WTC11 (cell line): ENCODE results near the gene METRNL. TPM values are rescaled to one million over a fixed set of nuclear protein-coding genes. Genes with fewer than 3 reads are reported as not detected.
"Not testable (repeated sequence)": the region's sequence is repeated elsewhere in the genome, so short reads cannot be mapped to it uniquely, and the experiment has no call there.

Experiments used
- ATAC-seq: fragments of 200-7000 bp; cut with Tn5 transposase; 2 replicates; pipeline ENCODE4 v1.10.0; 2021; ENCODE audit warnings: mild to moderate bottlenecking, moderate library complexity
- CTCF ChIA-PET: fragments of 300-600 bp; sonication (Branson Sonifier 250); formaldehyde crosslinking; loops from one replicate; lab custom pipeline; 2021; ENCODE audit warnings: antibody characterized with exemption; lab: Charles Lee
- POLR2A ChIA-PET: fragments of 350-600 bp; sonication (Branson Sonifier 250); formaldehyde crosslinking; loops from one replicate; lab custom pipeline; 2021; ENCODE audit warnings: antibody characterized with exemption; lab: Charles Lee
- DNase-seq: peaks from one replicate; pipeline ENCODE4 v3.0.0; 2021; ENCODE audit warnings: low spot score
- H3K27ac Mint-ChIP-seq: 2 replicates; pipeline ENCODE4 v1.8.0; 2021; ENCODE audit warnings: mixed read lengths
- H3K27me3 Mint-ChIP-seq: 2 replicates; pipeline ENCODE4 v1.8.0; 2021; ENCODE audit warnings: low read depth, mild to moderate bottlenecking, moderate library complexity, mixed read lengths
- H3K36me3 Mint-ChIP-seq: 2 replicates; pipeline ENCODE4 v1.8.0; 2021; ENCODE audit warnings: mixed read lengths
- H3K4me1 Mint-ChIP-seq: 2 replicates; pipeline ENCODE4 v1.8.0; 2022; ENCODE audit warnings: mixed read lengths
- H3K4me3 Mint-ChIP-seq: 2 replicates; pipeline ENCODE4 v1.8.0; 2021; ENCODE audit warnings: mild to moderate bottlenecking, moderate library complexity, mixed read lengths
- H3K9me3 Mint-ChIP-seq: 2 replicates; pipeline ENCODE4 v1.8.0; 2021; ENCODE audit warnings: mixed read lengths
- AFF4 ChIP-seq: sonication (generic); formaldehyde crosslinking; IDR thresholded peaks from 2 replicates; pipeline ENCODE4 v1.8.1; 2023; ENCODE audit warnings: mild to moderate bottlenecking, missing genetic modification reagents, borderline replicate concordance
- ATF3 ChIP-seq: sonication (generic); formaldehyde crosslinking; conservative IDR thresholded peaks from 2 replicates; pipeline ENCODE4 v1.8.1; 2022; ENCODE audit warnings: mild to moderate bottlenecking, missing genetic modification reagents
- E2F5 ChIP-seq: sonication (generic); formaldehyde crosslinking; IDR thresholded peaks from 2 replicates; pipeline ENCODE4 v1.8.1; 2022; ENCODE audit warnings: mild to moderate bottlenecking, moderate library complexity, missing genetic modification reagents
- FOXK1 ChIP-seq: sonication (generic); formaldehyde crosslinking; IDR thresholded peaks from 2 replicates; pipeline ENCODE4 v1.8.0; 2022; ENCODE audit warnings: mild to moderate bottlenecking, moderate library complexity, missing genetic modification reagents
- FOXP4 ChIP-seq: sonication (generic); formaldehyde crosslinking; IDR thresholded peaks from 2 replicates; pipeline ENCODE4 v1.8.0; 2022; ENCODE audit warnings: mild to moderate bottlenecking, missing genetic modification reagents
- NFATC4 ChIP-seq: fragments of 250-450 bp; sonication (Bioruptor Pico); IDR thresholded peaks from 2 replicates; pipeline ENCODE4 v1.9.0; 2021; ENCODE audit warnings: mild to moderate bottlenecking
- NR1H2 ChIP-seq: sonication (generic); formaldehyde crosslinking; IDR thresholded peaks from 2 replicates; pipeline ENCODE4 v1.9.0; 2021; ENCODE audit warnings: mild to moderate bottlenecking, moderate library complexity, missing genetic modification reagents
- TP53 ChIP-seq: sonication (generic); formaldehyde crosslinking; IDR thresholded peaks from 2 replicates; pipeline ENCODE4 v1.8.1; 2023; ENCODE audit warnings: mild to moderate bottlenecking, missing genetic modification reagents
- USF1 ChIP-seq: sonication (generic); formaldehyde crosslinking; IDR thresholded peaks from 2 replicates; pipeline ENCODE4 v1.8.0; 2022; ENCODE audit warnings: mild to moderate bottlenecking, missing genetic modification reagents
- USF2 ChIP-seq: sonication (generic); formaldehyde crosslinking; IDR thresholded peaks from 2 replicates; pipeline ENCODE4 v1.8.1; 2023; ENCODE audit warnings: mild to moderate bottlenecking, missing genetic modification reagents, moderate library complexity
- ZNF121 ChIP-seq: sonication (generic); formaldehyde crosslinking; IDR thresholded peaks from 2 replicates; pipeline ENCODE4 v1.8.0; 2023; ENCODE audit warnings: missing genetic modification reagents
- ZNF219 ChIP-seq: sonication (generic); formaldehyde crosslinking; IDR thresholded peaks from 2 replicates; pipeline ENCODE4 v1.8.0; 2023; ENCODE audit warnings: missing genetic modification reagents, mild to moderate bottlenecking, borderline replicate concordance
- ZNF232 ChIP-seq: sonication (generic); formaldehyde crosslinking; IDR thresholded peaks from 2 replicates; pipeline ENCODE4 v1.8.0; 2022; ENCODE audit warnings: mild to moderate bottlenecking, missing genetic modification reagents
- ZNF263 ChIP-seq: sonication (generic); formaldehyde crosslinking; IDR thresholded peaks from 2 replicates; pipeline ENCODE4 v1.8.1; 2022; ENCODE audit warnings: low read depth, mild to moderate bottlenecking, moderate library complexity, missing genetic modification reagents
- ZNF396 ChIP-seq: fragments of 250-450 bp; sonication (Bioruptor Pico); IDR thresholded peaks from 2 replicates; pipeline ENCODE4 v1.8.0; 2021; ENCODE audit warnings: mild to moderate bottlenecking, moderate library complexity, borderline replicate concordance
- total RNA-seq: library from RNA; stranded (reverse); gene quantifications from 3 replicates; pipeline ENCODE4 v1.2.3, GENCODE V29; 2021

METRNL gene
- total RNA-seq, 1 experiment from 2014 or later = 27.7 TPM

GRCh38 chr17:83138820-83139219, 59.4 kb downstream of the METRNL start:
- Mint-ChIP-seq H3K4me3 (no peak overlapping the region), H3K9me3 (peaks cover 32% of the 10 kb centered on the region), H3K36me3 (peaks cover 16% of the 10 kb centered on the region), H3K4me1 (no peaks in the 10 kb centered on the region), H3K27me3 (no peaks in the 10 kb centered on the region; the same call in 1 of the 2 replicates), H3K27ac (no peak overlapping the region)
- no peak for ATAC-seq
- ChIA-PET POLR2A (no interaction called here), CTCF (no interaction called here)
- no peak for DNase-seq
- no peak for TF ChIP-seq USF1 (CRISPR knock-in tag)
- no peak for TF ChIP-seq ZNF219 (CRISPR knock-in tag)
- TF ChIP-seq ATF3 (CRISPR knock-in tag) = no peak
- no peak for TF ChIP-seq ZNF263 (CRISPR knock-in tag)
- TF ChIP-seq ZNF232 (CRISPR knock-in tag) = no peak
- no peak for TF ChIP-seq USF2
- TF ChIP-seq NR1H2 = no peak
- TF ChIP-seq AFF4 (CRISPR knock-in tag) = no peak
- TF ChIP-seq NFATC4 (CRISPR knock-in tag) = no peak
- no peak for TF ChIP-seq FOXP4 (CRISPR knock-in tag)
- TF ChIP-seq ZNF396 = no peak
- no peak for TF ChIP-seq FOXK1 (CRISPR knock-in tag)
- no peak for TF ChIP-seq E2F5 (CRISPR knock-in tag)
- no peak for TF ChIP-seq TP53 (CRISPR knock-in tag)
- no peak for TF ChIP-seq ZNF121 (CRISPR knock-in tag)

- CTCF ChIA-PET, H3K4me3 Mint-ChIP-seq, H3K27ac Mint-ChIP-seq, H3K4me1 Mint-ChIP-seq, H3K27me3 Mint-ChIP-seq, ATAC-seq, POLR2A ChIA-PET: not testable (repeated sequence)
- DNase-seq = peak; percentile 7
- H3K9me3 Mint-ChIP-seq = peaks cover 32% of the 10 kb centered on the region
- peaks cover 16% of the 10 kb centered on the region for H3K36me3 Mint-ChIP-seq
Observed at GRCh38 chr17:83139541-83140248, 60.3 kb downstream of the METRNL start.

GRCh38 chr17:83140249-83140566, 60.8 kb downstream of the METRNL start:
- peaks cover 16% of the 10 kb centered on the region for H3K36me3 Mint-ChIP-seq
- ATAC-seq = not testable (repeated sequence)

More at GRCh38 chr17:83140249-83140566, 60.8 kb downstream of the METRNL start:
- peaks cover 32% of the 10 kb centered on the region for H3K9me3 Mint-ChIP-seq
- H3K4me1 Mint-ChIP-seq, H3K27me3 Mint-ChIP-seq, CTCF ChIA-PET, H3K4me3 Mint-ChIP-seq, POLR2A ChIA-PET, H3K27ac Mint-ChIP-seq: not testable (repeated sequence)
- peak; percentile 4 for DNase-seq
